Measurements from ENCODE around the gene PTPN22. TPM values are rescaled to one million over a fixed set of nuclear protein-coding genes. Genes with fewer than 3 reads are reported as not detected.

Gene PTPN22
- polyA plus RNA-seq, 2 donors = 0.76 to 1.5 TPM

DNA sequence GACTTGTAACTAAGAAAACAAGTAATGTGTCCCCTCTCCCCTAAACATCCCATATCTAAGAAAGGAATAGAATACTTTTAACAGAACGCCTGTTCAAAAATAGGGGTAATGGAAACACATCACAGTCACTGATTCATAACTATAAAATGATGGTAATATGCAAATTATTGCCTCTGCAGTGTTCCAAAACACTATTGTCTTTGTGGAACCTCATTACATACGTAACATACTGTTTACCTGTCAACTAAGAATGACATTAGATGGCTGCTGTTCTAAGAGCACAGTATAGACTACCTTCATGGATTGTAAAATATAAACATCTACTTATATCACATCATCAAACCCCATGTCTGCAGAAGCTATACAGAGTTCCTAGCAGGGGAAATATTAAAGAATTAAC lies 19.3 kb upstream of the PTPN22 start:
- Histone ChIP-seq H3K4me1 (ENCODE audit: control insufficient read depth in 2 of 2, insufficient read depth in 2 of 2, low read length in 1 of 2) (peaks cover 0 to 3% of the 10 kb centered on the region in 2 donors), H3K4me3 (ENCODE audit: low read depth in 1 of 2, low read length in 2 of 2) (no peak overlapping the region), H3K27ac (ENCODE audit: low read depth in 2 of 2, low read length in 1 of 2) (no peak overlapping the region), H3K9me3 (ENCODE audit: control insufficient read depth in 2 of 2, insufficient read depth in 1 of 2, low read depth in 1 of 2, low read length in 1 of 2) (no peaks in the 10 kb centered on the region), H3K27me3 (ENCODE audit: control insufficient read depth in 1 of 2, insufficient read depth in 2 of 2, low read length in 2 of 2) (no peaks in the 10 kb centered on the region), H3K36me3 (ENCODE audit: control insufficient read depth in 2 of 2, insufficient read depth in 2 of 2, low read length in 1 of 2) (peaks cover 3% of the 10 kb centered on the region in 2 donors)
- WGBS, 2 donors = 70% methylated on average over 2 of the region's 2 CpGs

DNA sequence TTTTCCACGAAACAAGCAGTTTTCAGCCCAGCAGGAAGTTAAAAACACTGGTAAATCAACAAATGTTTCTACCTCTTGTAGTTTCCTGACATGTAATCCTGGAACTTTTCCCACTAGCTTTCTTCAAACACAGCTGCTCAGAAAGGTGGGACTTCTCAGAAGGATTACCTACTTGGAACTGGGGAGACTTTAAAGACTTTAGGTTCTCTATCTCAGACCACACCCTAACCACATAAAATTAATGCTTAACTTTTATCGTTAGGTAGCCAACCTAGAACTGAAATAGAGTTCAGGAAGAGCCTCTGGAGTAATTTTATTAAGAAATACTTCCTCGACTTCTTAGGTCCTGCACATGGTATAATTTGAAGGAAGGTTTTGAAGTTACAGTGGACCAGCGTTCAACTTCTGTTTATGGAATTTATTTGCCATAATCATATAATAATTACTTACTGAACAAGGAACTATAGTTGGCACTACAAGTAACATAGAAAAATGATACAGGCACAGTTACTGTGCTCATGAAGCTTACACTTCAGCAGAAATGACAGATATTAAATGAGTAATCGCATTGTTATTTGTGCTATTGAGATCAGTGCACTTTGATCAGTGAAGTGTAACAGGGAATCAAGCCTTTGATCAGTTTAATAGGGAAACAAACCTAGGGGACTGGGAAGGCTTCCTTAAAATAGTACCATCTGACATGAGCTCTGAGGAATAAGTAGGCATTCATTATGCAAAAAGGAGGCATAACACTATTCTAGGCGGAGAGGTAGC lies 16.1 kb upstream of the PTPN22 start, which contains the start of gene BCL2L15:
Gene BCL2L15, minus strand, starts transcription at position 180 of the 774 bp plus-strand sequence. CDS start 206 bp downstream, outside the sequence.
- Histone ChIP-seq H3K27ac (ENCODE audit: low read depth in 2 of 2, low read length in 1 of 2) (peak within 1 kb of the TSS; percentile 65 to 80), H3K36me3 (ENCODE audit: control insufficient read depth in 2 of 2, insufficient read depth in 2 of 2, low read length in 1 of 2) (no peaks in the 10 kb centered on the region), H3K4me3 (ENCODE audit: low read depth in 1 of 2, low read length in 2 of 2) (peak within 1 kb of the TSS; percentile 18 to 26), H3K4me1 (ENCODE audit: control insufficient read depth in 2 of 2, insufficient read depth in 2 of 2, low read length in 1 of 2) (peaks cover 0 to 3% of the 10 kb centered on the region in 2 donors), H3K27me3 (ENCODE audit: control insufficient read depth in 1 of 2, insufficient read depth in 2 of 2, low read length in 2 of 2) (no peaks in the 10 kb centered on the region), H3K9me3 (ENCODE audit: control insufficient read depth in 2 of 2, insufficient read depth in 1 of 2, low read depth in 1 of 2, low read length in 1 of 2) (no peaks in the 10 kb centered on the region)
- WGBS, 2 donors = 43 to 49% methylated on average over 6 of the region's 6 CpGs

DNA sequence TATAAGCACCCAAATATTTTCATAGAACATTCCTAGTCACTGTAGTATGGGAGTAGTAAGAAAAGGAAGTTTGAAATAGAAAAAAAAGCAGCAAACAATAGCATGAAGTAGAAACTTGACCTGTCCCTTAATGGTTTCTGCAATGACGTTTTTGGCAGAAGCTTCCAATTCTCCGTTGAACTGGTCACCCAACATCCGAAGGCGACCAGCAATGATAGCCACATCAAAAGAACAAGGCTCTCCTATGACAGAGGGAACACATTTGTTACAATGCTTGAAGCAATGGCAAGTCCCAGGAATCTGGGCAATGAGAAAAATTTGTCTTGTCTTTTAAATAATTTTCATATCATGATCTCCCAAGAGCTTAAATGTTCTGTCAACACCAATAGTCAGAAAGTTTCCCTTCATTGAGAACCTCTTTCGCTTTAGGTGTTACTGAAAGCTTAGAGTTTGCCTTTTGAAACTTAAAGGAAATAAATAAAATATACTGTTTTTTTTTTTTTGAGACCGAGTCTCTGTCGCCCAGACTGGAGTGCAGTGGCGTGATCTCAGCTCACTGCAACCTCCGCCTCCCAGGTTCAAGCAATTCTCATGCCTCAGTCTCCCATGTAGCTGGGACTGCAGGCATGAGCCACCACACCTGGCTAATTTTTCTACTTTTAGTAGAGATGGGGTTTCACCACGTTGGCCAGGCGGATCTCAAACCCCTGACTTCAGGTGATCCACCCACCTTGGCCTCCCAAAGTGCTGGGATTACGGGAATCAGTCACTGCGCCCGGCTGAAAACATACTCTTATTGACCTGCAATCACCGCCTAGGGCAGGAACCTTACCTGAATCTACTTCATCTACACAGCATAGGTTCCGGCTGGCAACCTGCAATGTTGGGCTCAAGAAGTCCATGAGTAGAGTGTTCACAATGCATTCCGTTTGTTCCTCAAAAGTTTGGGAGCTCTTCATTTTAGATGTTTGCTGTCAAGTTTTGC lies 15.2 kb upstream of the PTPN22 start:
- WGBS, 2 donors = 55 to 57% methylated on average over 17 of the region's 17 CpGs
- Histone ChIP-seq H3K4me1 (ENCODE audit: control insufficient read depth in 2 of 2, insufficient read depth in 2 of 2, low read length in 1 of 2) (peaks cover 0 to 3% of the 10 kb centered on the region in 2 donors), H3K27me3 (ENCODE audit: control insufficient read depth in 1 of 2, insufficient read depth in 2 of 2, low read length in 2 of 2) (no peaks in the 10 kb centered on the region), H3K36me3 (ENCODE audit: control insufficient read depth in 2 of 2, insufficient read depth in 2 of 2, low read length in 1 of 2) (no peaks in the 10 kb centered on the region), H3K27ac (ENCODE audit: low read depth in 2 of 2, low read length in 1 of 2) (peak overlapping the region; percentile 65 to 80), H3K9me3 (ENCODE audit: control insufficient read depth in 2 of 2, insufficient read depth in 1 of 2, low read depth in 1 of 2, low read length in 1 of 2) (no peaks in the 10 kb centered on the region), H3K4me3 (ENCODE audit: low read depth in 1 of 2, low read length in 2 of 2) (peak overlapping the region; percentile 18 to 26)

DNA sequence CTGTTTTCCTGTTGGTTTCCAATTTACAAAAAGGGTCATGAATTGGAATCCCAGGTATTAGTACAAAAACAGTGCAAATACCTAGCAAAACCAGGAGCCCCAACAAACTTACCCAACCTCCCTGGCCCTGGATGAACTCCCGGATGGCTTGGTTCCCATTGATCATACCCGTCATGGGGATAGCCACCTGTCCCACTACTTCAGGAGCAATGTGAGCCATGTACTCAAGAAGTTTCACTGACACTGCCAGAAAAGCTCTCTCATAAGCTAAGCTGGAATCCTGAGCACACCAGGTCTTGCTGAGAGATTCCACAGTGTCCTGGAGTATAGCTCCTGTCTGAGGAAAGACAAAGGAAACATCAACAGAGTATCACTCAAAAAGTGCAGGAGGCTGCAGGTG lies 10.1 kb upstream of the PTPN22 start:
- Histone ChIP-seq H3K36me3 (ENCODE audit: control insufficient read depth in 2 of 2, insufficient read depth in 2 of 2, low read length in 1 of 2) (no peaks in the 10 kb centered on the region), H3K27ac (ENCODE audit: low read depth in 2 of 2, low read length in 1 of 2) (no peak overlapping the region)

DNA sequence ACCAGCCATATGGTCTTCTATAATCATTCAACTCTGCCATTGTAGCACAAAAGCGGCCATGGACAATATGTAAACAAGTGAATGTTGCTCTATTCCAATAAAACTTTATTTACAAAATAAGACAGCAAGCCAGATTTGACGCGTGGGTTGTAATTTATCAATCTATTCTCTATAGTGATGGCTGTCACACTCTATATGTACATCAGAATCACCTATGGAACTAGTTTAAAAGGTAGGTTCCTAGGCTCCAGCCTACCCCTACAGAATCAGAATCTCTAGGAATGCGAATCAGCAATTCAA lies 8.2 kb upstream of the PTPN22 start:
- WGBS, 2 donors = 75 to 83% methylated on average over 4 of the region's 4 CpGs
- Histone ChIP-seq H3K36me3 (ENCODE audit: control insufficient read depth in 2 of 2, insufficient read depth in 2 of 2, low read length in 1 of 2) (no peaks in the 10 kb centered on the region), H3K27ac (ENCODE audit: low read depth in 2 of 2, low read length in 1 of 2) (no peak overlapping the region), H3K4me3 (ENCODE audit: low read depth in 1 of 2, low read length in 2 of 2) (no peak overlapping the region), H3K4me1 (ENCODE audit: control insufficient read depth in 2 of 2, insufficient read depth in 2 of 2, low read length in 1 of 2) (no peaks in the 10 kb centered on the region), H3K9me3 (ENCODE audit: control insufficient read depth in 2 of 2, insufficient read depth in 1 of 2, low read depth in 1 of 2, low read length in 1 of 2) (no peaks in the 10 kb centered on the region), H3K27me3 (ENCODE audit: control insufficient read depth in 1 of 2, insufficient read depth in 2 of 2, low read length in 2 of 2) (no peaks in the 10 kb centered on the region)

More for the DNA sequence above, 10.1 kb upstream of the PTPN22 start:
- 67 to 68% methylated on average over 2 of the region's 2 CpGs for WGBS, 2 donors
- H3K9me3 ChIP-seq (ENCODE audit: control insufficient read depth in 2 of 2, insufficient read depth in 1 of 2, low read depth in 1 of 2, low read length in 1 of 2) = no peaks in the 10 kb centered on the region
- no peaks in the 10 kb centered on the region for H3K4me1 ChIP-seq (ENCODE audit: control insufficient read depth in 2 of 2, insufficient read depth in 2 of 2, low read length in 1 of 2)
- H3K4me3 ChIP-seq (ENCODE audit: low read depth in 1 of 2, low read length in 2 of 2) = no peak overlapping the region
- H3K27me3 ChIP-seq (ENCODE audit: control insufficient read depth in 1 of 2, insufficient read depth in 2 of 2, low read length in 2 of 2) = no peaks in the 10 kb centered on the region

DNA sequence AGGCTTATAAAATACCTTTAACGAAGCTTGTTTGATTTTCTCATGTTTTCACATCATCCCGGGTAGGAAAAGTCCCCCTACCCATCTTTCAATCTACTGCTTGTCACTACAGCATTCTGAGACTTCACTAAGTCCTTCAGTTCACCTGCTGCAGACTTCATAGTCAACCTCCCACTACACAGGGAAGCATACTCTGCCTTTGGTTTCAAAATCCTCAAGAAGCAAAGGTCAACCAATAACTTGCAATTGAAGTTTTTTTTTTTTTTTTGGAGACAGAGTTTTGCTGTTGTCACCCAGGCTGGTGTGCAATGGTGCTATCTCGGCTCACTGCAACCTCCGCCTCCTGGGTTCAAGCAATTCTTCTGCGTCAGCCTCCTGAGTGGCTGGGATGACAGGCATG lies 4.7 kb upstream of the PTPN22 start:
- no peaks in the 10 kb centered on the region for H3K4me1 ChIP-seq (ENCODE audit: control insufficient read depth in 2 of 2, insufficient read depth in 2 of 2, low read length in 1 of 2)
- H3K36me3 ChIP-seq (ENCODE audit: control insufficient read depth in 2 of 2, insufficient read depth in 2 of 2, low read length in 1 of 2) = no peaks in the 10 kb centered on the region
- H3K27ac ChIP-seq (ENCODE audit: low read depth in 2 of 2, low read length in 1 of 2) = peak overlapping the region in 1 of 2 donors; percentile 13
- no peak overlapping the region for H3K4me3 ChIP-seq (ENCODE audit: low read depth in 1 of 2, low read length in 2 of 2)
- H3K27me3 ChIP-seq (ENCODE audit: control insufficient read depth in 1 of 2, insufficient read depth in 2 of 2, low read length in 2 of 2) = no peaks in the 10 kb centered on the region
- WGBS, 2 donors = 86 to 91% methylated on average over 5 of the region's 5 CpGs
- no peaks in the 10 kb centered on the region for H3K9me3 ChIP-seq (ENCODE audit: control insufficient read depth in 2 of 2, insufficient read depth in 1 of 2, low read depth in 1 of 2, low read length in 1 of 2)

DNA sequence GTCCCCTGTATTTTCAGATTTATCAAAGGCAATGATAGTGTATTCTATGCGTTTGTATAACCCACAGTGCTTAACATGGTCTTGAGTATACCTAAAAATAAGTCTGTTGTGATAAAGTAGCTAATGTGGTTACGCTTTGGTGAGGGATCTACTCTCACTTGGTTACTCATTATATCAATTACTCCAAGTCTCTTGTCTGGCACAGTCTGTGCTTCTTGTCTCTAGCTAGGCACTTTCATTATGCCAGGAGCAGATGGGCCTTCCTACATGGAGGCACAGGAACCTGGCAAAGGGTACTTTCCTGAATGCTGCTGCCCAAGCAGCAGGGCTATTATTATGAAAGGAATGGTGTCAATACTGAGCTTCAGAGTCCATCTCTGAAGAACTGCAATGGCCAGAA lies 4.2 kb upstream of the PTPN22 start:
- WGBS, 2 donors = 71 to 93% methylated on average over 2 of the region's 2 CpGs
- no peaks in the 10 kb centered on the region for H3K27me3 ChIP-seq (ENCODE audit: control insufficient read depth in 1 of 2, insufficient read depth in 2 of 2, low read length in 2 of 2)
- H3K4me3 ChIP-seq (ENCODE audit: low read depth in 1 of 2, low read length in 2 of 2) = no peak overlapping the region
- no peaks in the 10 kb centered on the region for H3K4me1 ChIP-seq (ENCODE audit: control insufficient read depth in 2 of 2, insufficient read depth in 2 of 2, low read length in 1 of 2)
- no peaks in the 10 kb centered on the region for H3K36me3 ChIP-seq (ENCODE audit: control insufficient read depth in 2 of 2, insufficient read depth in 2 of 2, low read length in 1 of 2)
- H3K27ac ChIP-seq (ENCODE audit: low read depth in 2 of 2, low read length in 1 of 2) = no peak overlapping the region
- H3K9me3 ChIP-seq (ENCODE audit: control insufficient read depth in 2 of 2, insufficient read depth in 1 of 2, low read depth in 1 of 2, low read length in 1 of 2) = no peaks in the 10 kb centered on the region

DNA sequence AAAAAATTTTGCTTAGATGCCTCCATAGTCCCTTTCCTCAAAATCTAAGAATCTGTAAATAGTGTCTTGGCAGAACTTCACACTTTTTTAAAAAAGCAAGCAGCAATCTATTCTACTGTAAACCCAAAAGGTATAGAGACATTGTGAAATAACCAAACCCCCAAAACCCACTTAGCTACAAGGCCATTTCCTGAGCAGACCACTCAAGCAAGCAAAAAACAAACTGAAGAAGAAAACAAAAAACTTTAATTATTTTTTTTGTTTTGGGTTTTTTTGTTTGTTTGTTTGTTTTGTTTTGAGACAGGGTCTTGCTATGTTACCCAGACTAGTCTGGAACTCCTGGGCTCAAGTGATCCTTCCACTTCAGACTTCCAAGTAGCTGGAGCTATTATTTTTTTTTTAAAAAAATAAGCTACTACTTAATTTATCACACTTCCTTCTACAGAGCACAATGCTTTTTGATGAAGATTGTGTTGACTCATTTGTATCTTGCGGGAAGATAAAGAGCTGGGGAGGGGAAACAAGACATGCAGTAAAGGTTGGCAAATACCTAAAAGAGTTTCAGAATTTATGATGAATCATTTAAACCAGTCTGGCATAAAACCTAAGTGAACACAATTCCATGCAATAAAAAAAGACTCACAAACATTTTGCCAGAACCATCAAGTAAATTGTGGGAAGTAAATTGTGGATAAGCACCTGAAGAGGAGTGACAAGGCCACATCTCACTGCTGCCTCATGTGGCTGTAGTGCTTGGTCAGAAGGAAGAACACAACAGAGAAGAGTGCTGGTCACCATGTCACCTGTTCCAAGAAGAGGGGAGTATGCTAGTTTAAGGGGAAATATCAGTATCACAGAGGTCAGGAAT lies 2.7 kb upstream of the PTPN22 start:
- H3K4me1 ChIP-seq (ENCODE audit: control insufficient read depth in 2 of 2, insufficient read depth in 2 of 2, low read length in 1 of 2) = no peaks in the 10 kb centered on the region

More for the DNA sequence above, 2.7 kb upstream of the PTPN22 start:
- H3K36me3 ChIP-seq (ENCODE audit: control insufficient read depth in 2 of 2, insufficient read depth in 2 of 2, low read length in 1 of 2) = no peaks in the 10 kb centered on the region
- peak overlapping the region; percentile 21 to 52 for H3K27ac ChIP-seq (ENCODE audit: low read depth in 2 of 2, low read length in 1 of 2)
- 29% methylated on average over 1 of the region's 1 CpG for WGBS, 2 donors
- no peaks in the 10 kb centered on the region for H3K27me3 ChIP-seq (ENCODE audit: control insufficient read depth in 1 of 2, insufficient read depth in 2 of 2, low read length in 2 of 2)
- no peaks in the 10 kb centered on the region for H3K9me3 ChIP-seq (ENCODE audit: control insufficient read depth in 2 of 2, insufficient read depth in 1 of 2, low read depth in 1 of 2, low read length in 1 of 2)
- no peak overlapping the region for H3K4me3 ChIP-seq (ENCODE audit: low read depth in 1 of 2, low read length in 2 of 2)
